HG02840 (cell line): Measurements from ENCODE around the gene CHCHD5.
"Not testable (repeated sequence)": the region's sequence is repeated elsewhere in the genome, so short reads cannot be mapped to it uniquely, and the experiment has no call there.

Experiments used
- ATAC-seq: cut with Tn5 transposase; IDR thresholded peaks from one replicate; pipeline ENCODE4 v1.9.1; 2021; ENCODE audit warnings: mild to moderate bottlenecking, moderate library complexity, moderate number of reproducible peaks; ENCODE audit not compliant: unreplicated experiment, low FRiP score

The CHCHD5 gene

DNA sequence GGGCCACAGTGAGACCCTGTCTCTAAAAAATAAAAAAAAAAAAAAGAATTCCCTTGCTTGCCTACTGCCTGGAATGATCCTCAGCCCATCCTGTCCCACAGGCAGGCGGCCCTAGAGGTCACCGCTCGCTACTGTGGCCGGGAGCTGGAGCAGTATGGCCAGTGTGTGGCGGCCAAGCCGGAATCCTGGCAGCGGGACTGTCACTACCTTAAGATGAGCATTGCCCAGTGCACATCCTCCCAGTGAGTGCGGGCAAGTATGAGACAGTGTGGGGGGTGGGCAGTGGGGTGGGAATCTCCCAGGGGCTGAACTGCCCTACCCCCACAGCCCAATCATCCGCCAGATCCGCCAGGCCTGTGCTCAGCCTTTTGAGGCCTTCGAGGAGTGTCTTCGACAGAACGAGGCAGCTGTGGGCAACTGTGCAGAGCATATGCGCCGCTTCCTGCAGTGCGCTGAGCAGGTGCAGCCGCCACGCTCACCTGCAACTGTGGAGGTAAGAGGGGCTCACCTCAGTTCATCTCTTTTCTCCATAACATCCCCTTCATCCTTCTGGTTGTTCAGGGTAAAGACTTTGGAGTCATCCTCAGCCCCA, 1.6 kb downstream of the CHCHD5 start:
- ATAC-seq, result no peak

DNA sequence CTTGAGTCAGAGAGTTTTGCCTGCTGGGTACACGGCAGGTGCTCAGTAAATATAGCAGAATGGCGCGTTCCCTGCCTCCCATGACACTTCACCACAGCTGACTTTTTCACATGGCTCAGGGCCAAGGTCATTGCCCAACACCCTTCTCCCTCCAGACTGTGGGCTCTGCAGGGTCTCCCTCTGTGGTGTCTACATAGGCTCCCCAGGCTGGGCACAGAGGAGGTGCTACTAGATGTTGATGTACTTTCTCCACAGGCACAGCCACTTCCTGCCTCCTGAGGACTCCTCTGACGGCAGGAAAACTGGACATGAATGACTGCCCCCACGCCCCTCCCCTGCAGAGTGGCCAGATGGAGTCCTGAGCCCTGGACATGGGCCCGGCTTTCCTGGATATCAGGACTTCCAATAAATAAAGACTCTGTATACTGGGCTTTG, 4.2 kb downstream of the CHCHD5 start:
- no peak for ATAC-seq

DNA sequence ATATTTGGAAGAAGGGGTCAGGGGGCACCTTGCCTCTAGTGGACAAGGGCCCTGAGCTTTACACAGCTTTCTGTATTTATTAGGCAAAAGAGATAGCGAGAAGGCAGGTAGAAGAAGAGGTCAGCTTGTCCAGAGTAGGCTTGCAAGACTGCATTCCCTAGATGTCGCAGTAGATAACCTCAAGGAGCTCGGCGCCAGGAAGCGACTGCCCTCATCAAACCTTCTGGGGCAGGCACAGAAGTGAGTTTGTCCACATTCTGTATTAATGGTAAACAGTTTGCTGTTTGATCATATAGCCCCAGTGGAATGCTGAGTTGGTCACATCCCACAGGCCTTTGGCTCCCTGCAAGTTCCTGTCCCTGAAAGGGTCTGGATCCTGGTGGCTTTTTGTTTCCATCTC, 7.0 kb downstream of the CHCHD5 start:
- ATAC-seq, result no peak

DNA sequence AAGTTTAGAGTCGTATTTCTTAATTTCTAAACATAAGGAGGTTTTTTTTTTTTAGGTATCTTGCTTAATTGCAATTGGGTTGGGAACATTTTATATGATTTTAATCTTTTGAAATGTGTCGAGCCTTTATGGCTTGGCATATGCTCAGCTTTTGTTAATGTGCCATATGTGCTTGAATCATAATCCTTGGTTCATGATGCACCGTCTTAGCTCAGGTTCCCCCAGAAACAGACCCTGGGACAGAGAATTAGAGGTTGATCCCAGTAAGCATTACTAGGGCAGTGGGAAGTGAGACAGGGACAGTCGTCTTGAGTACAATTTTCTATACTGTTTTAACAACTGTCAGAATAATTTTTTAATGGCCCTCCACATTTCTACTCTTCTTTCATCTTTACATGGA, 9.3 kb downstream of the CHCHD5 start:
- no peak for ATAC-seq

DNA sequence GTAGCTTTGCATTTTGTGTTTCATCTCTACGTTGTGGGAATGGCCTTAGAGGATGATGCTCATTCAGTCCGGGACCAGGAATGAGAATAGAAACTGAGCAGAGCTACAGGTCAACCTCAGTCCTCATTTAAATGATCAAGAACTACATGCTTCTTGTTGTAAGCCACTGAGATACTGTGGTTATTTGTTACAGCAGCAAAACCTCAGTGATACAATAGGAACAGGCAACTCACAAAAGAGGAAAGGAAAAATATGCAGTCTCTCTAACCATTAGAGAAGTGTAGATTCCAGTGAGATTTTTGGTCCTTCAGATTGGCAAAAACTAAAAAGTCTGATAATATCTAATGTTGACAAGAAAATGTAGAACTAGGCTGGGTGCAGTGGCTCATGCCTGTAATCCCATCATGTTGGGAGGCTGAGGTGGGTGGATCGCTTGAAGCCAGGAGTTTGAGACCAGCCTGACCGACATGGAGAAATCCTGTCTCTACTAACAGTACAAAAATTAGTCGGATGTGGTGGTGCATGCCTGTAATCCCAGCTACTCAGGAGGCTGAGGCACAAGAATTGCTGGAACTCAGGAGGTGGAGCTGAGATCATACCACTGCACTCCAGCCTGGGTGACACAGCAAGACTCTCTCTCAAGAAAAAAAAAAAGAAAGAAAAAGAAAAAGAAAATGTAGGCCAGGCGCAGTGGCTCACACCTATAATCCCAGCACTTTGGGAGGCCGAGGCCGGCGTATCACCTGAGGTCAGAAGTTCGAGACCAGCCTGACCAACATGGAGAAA, 13.3 kb downstream of the CHCHD5 start:
- ATAC-seq, result no peak

DNA sequence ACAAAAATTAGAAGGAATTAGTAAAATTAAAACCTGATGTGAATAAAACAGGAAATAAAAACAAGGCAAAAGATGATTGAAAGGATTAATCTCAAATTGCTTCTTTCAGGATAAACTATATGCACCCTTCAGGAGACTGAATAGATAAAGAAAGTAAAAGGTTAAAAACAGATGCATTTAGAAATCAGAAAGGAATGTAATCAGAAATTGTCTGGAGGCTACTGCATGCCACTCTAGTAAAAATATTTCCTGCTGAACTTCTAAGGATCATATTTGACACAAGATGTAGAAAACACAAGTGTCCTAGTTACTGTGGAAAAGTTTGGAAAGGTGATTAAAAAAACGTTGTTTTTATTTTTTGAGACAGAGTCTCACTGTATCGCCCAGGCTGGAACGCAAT, 16.2 kb downstream of the CHCHD5 start:
- no peak for ATAC-seq

DNA sequence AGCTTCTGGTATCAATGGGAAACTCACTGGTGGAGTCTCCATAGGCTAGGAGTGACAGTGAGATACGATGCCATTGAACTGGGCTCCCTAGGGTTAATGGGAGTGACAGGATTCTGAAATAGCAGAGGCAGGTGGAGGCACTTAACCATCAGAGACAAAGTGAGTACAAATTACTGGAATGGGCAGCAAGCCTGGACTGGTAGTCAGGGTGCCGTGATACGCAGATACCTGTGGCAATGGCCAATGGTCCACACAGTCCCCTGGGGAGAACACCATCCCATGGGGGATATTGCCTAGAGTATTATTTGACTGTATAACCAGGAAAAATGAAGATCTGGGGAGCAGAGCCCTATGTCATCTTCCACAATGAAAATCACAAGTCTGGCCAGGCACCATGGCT, 17.3 kb downstream of the CHCHD5 start:
- ATAC-seq, result no peak

DNA sequence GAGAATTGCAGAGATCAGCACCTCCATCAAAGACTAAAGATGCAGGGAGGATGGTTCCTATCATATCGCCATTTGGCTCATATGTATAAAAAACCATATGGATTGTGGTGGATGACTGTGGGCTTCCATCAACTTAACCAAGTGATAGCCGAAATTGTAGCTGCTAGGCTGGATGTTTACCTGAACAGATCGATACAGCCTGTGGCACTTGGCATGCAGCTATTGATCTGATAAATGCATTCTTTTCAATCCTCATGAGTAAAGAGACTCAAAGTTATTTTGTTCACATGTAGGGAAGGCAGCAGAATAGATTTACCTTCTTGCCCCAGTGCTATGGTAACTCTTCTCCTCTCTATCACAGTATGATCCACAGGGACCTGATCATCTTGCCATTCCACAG, 18.5 kb downstream of the CHCHD5 start:
- ATAC-seq, result no peak

DNA sequence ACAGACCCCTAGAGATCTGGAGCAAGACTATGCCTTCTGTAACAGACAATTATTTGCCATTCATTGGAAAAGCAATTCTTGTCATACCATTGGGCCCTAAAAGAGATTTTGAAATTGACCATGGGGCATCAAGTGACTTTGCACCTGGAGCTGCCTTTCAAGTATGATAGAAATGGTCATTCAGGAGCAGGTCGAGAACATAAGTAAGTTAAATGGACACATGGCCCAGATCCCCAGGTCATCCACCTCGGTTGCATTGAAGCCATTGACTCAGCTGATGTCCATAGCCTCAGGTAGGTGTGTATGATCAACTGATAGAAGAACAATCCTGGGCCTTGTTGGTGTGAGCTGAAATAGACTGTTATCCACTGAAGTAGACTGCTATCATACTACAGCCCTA, 19.3 kb downstream of the CHCHD5 start:
- no peak for ATAC-seq

DNA sequence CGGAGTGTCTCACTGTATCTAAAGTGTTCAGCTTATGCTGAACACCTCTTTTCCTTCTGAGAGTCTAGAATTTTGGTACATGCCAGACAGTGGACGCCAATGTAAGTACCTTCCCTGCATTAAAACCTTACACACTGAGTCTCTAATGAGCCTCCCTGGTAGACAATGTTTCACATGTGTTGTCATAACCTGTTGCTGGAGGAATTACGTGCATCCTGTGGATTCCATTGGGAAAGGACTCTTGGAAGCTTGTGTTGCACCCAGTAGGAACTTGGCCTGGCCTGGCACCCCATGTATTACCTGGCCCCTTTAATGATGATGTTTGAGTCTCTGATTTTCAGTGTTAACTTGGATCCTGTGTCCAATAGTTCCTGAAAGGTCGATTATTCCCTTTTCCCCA, 20.5 kb downstream of the CHCHD5 start:
- no peak for ATAC-seq

DNA sequence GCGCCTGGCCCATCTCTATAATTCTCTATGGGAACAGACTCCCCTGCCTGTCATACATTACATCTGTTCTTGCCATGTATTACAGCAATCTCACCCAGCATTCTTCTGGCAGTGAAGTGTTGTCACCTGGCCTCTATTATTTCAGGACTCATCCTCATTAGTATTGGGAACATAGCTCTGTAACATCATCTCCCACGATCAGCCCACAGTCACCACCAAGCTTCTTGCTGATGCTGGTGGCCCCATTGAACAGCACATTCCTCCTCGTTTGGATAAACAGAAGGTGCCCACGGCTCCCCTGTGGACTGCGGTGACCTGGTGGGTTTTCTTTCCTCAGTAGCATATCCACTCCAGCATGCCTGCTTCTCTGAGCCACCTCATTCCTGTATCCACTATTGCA, 21.5 kb downstream of the CHCHD5 start:
- no peak for ATAC-seq

DNA sequence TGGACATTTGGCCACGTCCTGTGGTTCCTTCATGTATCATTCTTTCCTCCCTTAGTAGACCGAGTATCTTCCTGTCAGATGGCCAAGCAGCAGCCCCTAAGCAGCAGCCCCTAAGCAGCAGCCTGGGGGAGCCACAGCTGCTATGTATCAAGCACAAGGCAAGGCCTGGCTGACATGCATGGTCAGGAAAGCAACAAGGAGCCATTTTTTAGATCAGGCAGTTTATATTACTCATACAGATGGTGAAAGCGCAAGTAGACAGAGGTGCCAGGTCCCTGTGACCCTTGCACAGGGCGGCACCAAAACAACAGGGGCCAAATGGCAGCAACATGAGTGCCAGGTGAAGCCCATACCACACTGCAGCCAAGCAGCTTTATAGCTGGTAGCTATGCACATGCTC, 22.1 kb downstream of the CHCHD5 start:
- ATAC-seq, result no peak

DNA sequence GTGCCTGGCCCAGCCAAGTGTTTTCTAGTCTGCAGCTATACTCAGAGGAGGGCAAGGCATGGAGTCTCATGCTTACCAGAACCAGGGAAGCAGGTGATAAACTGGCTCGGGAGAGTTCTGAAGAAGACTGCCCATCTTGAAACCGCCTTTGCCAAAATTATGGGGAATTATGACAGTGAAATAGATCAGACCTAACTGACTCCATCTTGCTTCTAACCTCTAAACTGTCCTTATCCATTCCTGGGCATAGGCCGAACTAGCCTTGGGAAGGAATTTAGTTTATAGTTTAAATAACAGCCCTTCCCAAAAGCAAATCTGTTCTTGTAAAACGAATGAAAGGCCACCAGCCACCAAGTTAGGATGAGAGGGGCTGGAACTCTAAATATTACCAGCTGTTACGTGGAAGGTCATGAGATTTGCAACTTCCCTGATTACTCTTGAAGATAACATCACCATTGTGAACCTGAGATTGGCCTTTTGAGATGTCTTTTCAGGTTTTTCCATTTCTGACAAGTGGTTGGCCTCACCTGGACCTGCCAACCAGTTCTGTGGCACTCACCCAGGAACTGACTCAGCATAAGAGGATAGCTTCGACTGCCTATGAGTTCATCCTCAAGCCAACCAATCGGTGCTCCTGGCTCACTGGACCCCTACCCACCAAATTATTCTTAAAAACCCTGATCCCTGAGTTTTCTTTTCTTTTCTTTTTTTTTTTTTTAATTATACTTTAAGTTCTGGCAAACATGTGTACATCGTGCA, 23.4 kb downstream of the CHCHD5 start:
- ATAC-seq, result no peak

DNA sequence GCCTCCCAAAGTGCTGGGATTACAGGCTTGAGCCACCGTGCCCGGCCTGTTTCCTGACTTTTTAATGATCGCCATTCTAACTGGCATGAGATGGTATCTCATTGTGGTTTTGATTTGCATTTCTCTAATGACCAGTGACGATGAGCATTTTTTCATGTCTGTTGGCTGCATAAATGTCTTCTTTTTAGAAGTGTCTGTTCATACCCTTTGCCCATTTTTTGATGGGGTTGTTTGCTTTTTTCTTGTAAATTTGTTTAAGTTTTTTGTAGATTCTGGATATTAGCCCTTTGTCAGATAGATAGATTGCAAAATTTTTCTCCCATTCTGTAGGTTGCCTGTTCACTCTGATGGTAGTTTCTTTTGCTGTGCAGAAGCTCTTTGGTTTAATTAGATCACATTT, 24.9 kb downstream of the CHCHD5 start:
- ATAC-seq, result not testable (repeated sequence)

DNA sequence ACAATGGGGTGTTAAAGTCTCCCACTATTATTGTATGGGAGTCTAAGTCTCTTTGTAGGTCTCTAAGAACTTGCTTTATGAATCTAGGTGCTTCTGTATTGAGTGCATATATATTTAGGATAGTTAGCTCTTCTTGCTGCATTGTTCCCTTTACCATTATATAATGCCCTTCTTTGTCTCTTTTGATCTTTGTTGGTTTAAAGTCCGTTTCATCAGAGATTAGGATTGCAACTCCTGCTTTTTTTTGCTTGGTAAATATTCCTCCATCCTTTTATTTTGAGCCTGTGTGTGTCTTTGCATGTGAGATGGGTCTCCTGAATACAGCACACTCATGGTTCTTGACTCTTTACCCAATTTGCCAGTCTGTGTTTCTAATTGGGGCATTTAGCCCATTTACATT, 27.9 kb downstream of the CHCHD5 start:
- ATAC-seq, result not testable (repeated sequence)

DNA sequence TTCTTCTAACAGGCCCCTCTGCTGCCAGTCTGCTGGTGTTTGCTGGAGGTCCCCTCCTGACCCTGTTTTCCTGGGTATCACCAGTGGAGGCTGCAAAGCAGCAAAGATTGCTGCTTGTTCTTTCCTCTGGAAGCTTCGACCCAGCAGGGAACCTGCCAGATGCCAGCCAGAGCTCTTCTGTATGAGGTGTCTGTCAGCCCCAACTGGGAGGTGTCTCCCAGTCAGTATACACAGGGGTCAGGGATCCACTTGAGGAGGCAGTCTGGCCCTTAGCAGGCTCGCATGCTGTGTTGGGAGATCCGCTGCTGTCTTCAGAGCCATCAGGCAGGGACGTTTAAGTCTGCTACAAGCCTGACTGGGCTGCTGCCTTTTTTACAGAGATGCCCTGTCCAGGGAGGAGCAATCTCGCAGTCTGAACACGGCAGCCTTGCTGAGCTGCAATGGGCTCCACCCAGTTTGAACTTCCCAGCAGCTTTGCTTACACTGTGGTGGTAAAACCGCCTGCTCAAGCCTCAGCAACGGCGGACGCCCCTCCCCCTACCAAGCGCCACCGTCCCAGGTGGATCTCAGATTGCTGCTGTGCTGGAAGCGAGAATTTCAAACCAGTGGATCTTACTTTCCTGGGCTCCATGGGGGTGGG, 29.9 kb downstream of the CHCHD5 start:
- no peak for ATAC-seq

DNA sequence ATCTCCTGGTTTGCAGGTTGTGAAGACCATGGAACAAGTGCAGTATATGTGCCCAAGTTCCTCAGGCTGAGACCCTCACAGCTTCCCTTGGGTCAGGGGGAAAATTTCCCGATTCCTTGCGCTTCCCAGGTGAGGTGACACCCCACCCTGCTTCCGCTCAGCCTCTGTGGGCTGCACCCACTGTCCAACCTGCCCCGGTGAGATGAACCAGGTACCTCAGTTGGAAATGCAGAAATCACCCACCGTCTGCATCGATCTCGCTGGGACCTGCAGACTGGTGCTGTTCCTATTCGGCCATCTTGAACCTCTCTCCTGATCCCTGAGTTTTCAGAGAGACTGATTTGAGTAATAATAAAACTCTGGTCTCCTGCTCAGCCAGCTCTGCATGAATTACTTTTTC, 30.6 kb downstream of the CHCHD5 start:
- ATAC-seq, result no peak

DNA sequence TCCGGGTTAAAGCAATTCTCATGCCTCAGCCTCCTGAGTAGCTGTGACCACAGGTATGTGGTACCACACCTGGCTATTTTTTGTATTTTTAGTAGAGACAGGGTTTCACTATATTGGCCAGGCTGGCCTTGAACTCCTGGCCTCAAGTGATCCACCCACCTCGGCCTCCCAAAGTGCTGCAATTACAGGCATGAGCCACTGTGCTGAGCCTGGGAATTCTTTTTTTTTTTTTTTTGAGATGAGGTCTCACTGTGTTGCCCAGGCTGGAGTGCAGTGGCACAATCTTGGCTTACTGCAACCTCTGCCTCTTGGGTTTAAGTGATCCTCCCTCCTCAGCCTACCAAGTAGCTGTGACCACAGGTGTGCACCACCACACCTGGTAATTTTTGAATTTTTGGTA, 31.4 kb downstream of the CHCHD5 start:
- ATAC-seq, result not testable (repeated sequence)

DNA sequence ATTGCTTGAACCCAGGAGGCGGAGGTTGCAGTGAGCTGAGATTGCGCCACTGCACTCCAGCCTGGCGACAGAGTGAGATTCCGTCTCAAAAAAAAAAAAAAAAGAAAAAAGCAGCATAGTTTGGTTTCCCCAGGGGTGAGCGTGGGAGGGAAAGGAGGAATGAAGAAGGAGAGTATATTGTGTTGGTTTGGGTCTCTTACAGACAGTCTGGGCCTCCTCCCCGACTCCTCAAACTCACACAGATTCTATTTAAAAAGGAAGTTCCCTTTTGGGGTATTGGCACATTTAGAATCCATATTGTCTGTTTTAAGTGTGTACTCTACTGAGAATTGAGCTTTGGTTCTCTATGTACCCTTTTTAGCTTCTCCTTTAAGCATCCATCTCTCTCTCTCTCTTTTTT, 34.0 kb downstream of the CHCHD5 start:
- no peak for ATAC-seq

DNA sequence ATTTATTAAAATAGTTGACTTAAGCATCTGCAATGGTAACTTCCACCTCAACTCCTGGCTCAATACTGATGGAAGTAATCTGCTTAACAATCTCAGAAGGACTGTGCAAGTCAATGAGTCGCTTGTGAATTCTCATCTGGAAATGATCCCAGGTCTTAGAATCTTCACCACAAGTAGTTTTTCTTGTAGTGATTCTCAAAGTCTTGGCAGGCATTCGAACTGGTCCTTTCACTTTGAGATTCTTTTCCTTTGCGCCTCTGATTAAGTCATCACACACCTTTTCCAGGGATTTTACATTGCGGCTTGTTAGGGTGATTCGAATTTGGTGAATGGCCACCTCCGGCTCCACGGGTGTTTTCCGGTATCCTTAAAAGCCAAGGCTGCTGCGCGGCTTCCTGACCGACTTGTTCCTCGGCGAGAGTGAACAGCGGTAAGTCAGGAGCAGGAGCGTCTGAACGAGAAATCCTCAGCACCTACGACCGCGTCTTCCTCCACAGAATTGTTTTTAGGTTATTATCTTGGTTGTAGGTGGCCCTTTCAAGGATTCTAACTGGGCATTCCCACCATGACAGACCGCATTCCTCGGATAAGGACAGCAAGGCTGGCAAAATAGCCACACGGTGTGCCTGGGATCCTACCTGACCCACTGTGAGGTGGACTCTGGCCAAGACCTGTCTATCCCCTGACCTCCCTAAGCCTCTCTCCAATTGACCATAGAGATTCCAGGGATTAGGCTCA, 37.5 kb downstream of the CHCHD5 start:
- no peak for ATAC-seq

DNA sequence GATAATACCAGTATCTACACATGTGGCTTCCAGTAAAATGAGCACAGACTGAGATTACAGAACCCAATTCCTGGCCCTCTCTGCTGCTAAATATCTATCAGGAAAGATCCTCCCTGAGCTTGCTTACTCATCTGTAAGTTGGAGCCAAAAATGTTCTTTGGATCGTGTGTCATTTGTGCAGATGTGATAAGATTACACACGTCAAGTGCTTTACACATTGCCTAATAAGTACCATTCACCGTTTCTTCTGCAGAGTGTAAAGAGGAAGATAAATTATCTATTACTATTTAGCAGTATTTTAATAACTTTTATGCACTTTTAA, 38.1 kb downstream of the CHCHD5 start:
- ATAC-seq, result no peak
